ENCODE results near the gene C2orf69. TPM values are rescaled to one million over a fixed set of nuclear protein-coding genes. Genes with fewer than 3 reads are reported as not detected.
"Not testable (repeated sequence)": the region's sequence is repeated elsewhere in the genome, so short reads cannot be mapped to it uniquely, and the experiment has no call there.

C2orf69 gene
- 10.2 TPM for polyA plus RNA-seq (ENCODE audit: insufficient read length)

- DNase-seq, result peak; percentile 98
Observed at GRCh38 chr2:199911052-199911876, at the start of gene C2orf69. TSS of gene C2orf69 (plus strand) at chr2:199911293. CDS start at chr2:199911439, 146 bp downstream.

GRCh38 chr2:199862788-199863187 lies 48.3 kb upstream of the C2orf69 start:
- DNase-seq, result no peak

DNA sequence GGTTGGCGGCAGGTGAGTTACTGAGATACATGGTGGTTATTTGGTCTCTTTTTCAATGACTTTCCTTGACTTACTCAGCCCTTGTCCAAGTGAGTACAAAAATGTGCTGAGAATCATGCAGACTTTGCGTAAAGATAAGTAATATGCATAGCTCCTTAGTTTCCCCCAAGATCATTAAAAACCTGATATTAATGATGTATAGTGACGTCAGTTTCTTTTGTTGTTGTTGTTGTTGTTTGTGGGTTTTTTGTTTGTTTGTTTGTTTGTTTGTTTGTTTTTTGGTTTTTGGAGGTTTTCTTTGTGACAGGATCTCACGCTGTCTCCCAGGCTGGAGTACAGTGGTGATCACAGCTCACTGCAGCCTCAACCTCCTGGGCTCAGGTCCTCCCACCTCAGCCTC lies 45.2 kb upstream of the C2orf69 start:
- no peak for DNase-seq

DNA sequence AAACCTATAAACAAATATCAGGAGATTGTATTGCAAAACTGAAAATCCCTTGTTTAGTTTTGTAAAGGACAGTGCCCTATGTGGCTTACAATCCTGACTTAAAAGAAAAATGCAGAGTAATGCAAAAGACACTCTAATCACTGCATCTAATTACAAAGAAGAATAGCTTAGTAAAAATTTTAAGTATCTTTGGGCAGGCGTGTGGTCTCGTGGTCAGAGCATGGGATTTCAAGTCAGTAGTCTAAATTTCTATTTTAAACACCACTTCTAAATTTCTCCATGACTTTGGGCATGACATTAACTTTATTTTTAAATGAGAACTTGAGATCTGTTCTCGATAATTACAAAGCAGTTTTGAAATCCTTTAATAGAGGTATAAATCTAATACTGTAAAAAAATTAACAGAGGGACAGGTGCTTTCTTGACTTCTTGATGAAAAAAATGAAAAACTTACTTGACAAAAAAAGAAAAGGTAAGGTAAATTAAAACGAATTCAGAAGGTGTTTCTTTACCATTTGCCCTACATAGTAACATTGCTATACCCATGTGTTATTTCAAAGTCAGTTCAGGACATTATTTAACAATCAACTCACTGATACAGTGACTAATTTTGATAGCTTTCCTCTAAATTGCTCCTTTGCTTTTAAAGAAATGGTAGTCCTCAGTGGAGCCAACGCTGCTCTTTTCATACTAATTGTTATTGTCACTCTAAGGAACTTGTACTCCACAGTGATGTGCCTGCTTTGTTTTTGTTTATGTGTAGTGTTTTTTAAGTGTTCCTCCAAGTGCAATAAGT lies 42.5 kb upstream of the C2orf69 start:
- no peak for DNase-seq

DNA sequence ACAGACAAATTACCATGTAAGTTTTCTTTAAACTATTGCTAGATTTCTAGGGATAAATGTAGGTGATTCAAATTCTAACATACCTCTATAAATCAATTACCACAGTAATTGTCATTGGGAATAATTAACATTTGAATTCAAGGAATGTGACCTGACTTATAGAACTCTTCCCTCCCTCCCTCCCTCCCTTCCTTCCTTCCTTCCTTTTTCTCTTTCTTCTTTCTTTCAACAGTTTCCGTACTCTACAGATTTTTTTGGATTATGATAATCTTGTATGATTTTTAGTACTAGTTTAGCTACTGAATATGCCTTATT lies 41.9 kb upstream of the C2orf69 start:
- DNase-seq, result no peak

GRCh38 chr2:199869653-199870052 lies 41.4 kb upstream of the C2orf69 start:
- DNase-seq, result no peak

DNA sequence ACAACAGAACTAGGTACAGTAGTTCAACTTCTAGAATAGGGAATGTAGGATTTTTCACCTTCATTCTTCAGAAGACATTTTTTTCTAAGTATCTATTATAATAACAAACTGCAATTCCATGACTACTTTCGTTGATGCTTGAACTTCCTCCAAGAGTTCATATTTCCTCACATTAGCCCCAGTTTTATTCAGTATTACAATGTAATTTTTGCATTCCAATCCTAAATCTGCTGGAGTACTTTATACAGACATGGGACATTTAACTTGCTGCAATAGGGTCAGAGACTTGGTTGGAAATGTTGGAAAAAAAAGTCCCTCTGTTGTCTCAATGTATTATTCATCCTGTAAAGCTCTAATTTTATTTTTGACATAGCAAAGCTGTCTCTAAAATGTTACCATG lies 40.5 kb upstream of the C2orf69 start:
- DNase-seq, result no peak

- DNase-seq, result no peak
Observed at GRCh38 chr2:199874209-199874608, 36.9 kb upstream of the C2orf69 start.

DNA sequence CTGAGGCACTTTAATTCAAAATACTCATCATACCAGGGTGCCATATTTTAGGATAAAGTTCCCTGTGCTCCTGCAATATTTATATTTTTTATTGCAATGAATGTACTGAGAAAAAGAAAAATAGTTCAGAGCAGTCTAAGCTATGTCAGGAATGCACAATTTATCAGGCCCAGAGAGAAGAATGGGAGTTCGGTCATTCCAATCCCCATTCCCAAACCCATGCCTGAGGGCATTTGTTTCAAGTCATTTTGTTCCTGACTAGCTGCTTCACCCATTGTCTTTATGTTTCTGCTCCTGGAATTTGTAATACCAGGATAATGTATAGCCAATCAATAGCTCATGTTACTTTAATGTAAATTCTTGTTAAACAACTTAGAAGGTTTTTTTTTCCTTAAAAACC lies 35.7 kb upstream of the C2orf69 start:
- DNase-seq, result no peak

DNA sequence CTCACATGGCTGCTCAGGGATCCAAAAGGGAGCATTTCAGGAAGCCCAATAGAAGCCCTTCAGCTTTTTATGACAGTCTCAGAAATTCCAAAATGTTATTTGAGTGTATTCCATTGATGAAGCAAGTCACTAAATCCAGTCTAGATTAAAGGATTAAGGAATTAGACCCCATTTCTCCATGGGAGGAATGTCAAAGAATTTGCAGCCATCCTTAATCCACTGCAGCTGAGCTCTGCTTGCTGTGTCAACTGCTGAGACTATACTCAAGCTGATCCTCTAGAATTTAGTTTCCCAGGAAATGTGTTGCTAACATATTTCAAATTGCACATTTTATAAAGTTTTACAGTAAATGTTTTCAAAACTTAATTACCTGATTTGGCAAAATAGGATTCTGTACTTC lies 28.4 kb upstream of the C2orf69 start:
- DNase-seq, result no peak

DNA sequence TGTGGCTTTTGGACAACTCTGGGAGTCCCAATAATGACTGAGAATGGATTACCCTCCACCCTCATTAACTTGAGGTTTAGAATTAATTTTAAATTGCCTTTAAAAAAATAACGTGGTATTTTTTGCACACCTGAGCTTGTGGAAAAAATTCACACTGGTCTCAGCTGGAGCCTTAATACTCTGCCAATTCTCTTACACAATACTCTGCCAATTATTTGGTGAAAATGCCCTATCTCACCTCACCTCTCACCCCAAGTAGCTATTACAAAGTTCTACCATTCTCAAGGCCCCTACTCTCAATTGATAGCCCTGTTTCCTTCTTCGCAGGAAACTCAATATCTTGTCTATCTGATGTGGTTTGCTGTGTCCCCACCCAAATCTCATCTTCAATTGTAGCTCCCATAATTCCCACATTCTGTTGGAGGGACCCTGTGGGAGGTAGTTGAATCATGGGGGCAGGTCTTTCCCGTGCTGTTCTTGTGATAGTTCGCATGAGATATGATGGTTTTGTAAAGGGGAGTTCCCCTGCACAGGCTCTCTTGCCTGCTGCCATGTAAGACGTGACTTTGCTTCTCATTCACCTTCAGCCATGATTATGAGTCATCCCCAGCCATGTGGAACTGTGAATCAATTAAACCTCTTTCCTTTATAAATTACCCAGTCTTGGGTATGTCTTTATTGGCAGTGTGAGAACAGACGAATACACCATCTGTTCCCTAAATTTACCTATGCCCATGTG lies 27.4 kb upstream of the C2orf69 start:
- no peak for DNase-seq

DNA sequence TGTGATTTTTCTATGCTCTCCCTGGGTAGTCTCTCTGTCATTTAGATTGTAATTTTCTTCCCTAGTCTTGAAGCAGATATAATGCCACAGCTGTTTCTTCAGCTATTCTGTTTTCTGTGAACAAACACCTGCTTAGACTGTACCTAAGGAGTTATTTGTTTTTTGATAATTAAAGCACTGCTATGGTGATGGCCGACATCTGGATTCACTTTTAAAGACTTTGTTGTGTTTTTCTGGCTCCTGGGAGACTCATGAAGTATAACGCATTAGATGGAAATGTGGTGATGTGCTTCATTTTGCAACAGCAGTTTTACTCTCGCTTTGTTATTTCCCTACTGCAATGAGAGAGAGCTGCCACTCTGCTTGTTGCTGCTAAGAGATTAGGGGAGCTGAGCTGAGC lies 15.7 kb upstream of the C2orf69 start:
- DNase-seq, result no peak

DNA sequence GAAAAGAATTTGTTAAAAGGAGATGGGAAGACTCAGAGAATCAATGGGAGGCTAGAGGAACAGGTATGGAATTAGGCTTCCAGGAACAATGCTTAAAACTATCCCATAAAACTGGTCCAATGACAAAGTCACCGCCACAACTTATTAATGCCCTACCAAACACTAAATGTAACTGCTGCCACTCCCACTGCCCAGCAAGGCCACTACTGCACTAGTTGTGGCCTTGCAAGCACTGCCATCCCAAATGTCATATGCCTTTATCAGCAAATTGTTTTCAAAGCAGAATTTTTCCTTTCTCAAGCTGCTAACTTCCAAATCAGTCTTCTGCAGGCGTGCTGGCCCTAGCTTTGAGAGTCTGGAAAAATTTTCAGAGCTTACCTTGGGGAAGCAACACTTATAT lies 14.5 kb upstream of the C2orf69 start:
- no peak for DNase-seq

- DNase-seq, result no peak
Observed at GRCh38 chr2:199901942-199902341, 9.2 kb upstream of the C2orf69 start.

GRCh38 chr2:199902486-199903110 lies 8.5 kb upstream of the C2orf69 start:
- no peak for DNase-seq

DNA sequence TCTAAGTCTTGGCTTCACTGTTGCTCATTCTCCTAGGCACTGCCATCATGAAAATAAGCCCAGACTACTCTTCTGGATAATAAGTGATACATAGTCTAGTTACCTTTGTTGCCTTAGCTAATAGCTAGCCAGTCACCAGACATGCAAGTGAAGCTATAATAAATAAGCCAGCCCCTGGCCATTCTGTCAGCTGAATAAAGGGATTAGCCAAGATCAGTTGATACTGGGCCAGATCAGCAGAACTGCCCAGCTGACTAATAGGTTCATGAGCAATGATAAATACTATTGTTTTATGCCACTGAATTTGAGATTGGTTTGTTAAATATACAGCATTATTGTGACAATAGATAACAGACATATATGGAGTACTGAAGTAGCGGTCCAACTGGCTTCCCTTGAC lies 8.0 kb upstream of the C2orf69 start:
- DNase-seq, result no peak

- no peak for DNase-seq
Observed at GRCh38 chr2:199907008-199907714, 3.9 kb upstream of the C2orf69 start.

DNA sequence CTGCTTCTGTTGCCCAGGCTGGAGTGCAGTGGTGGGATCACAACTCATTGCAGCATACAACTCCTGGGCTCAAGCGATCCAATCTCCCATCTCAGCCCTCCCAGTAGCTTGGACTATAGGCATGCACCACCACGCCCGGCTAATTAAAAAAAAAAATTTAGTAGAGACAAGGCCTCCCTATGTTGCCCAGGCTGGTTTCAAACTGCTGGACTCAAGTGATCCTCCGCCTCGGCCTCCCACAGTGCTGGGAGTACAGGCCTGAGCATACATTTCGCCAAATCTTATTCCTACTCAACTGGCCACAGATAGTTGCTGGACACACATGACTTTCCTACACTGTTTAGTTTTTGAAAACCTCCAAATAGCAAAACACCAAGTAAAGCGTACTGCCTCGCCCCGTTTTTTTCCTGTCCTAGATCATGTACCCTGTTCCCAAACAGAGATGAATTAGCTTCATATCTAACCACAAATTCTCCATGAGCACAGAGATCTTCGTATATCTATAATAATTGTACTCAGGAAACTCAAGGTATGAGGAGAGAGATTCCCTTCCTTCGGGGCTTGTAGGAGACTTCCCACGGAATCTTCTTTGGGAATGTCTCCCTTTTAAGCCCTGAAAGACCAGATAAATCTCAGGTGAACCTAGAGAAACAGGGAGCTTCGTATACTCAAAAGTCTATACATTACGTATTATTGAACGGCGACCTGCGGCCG lies 598 bp upstream of the C2orf69 start:
- no peak for DNase-seq

DNA sequence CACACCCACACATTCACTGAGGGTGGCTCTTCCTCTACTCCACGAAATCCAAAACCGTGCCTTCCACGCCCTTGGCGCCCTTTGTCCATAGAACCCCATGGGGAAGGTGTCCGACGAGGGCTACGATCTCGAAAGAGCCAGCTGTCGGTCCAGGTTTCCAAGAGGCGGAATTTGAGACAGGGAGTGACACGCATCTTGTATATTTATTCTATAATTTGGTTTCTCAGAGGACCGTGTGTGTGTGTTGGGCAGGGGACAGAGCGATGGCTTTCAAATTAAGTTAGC lies 726 bp downstream of the C2orf69 start:
- DNase-seq, result no peak

- not testable (repeated sequence) for DNase-seq
Observed at GRCh38 chr2:199912553-199913114, 1.5 kb downstream of the C2orf69 start.

DNA sequence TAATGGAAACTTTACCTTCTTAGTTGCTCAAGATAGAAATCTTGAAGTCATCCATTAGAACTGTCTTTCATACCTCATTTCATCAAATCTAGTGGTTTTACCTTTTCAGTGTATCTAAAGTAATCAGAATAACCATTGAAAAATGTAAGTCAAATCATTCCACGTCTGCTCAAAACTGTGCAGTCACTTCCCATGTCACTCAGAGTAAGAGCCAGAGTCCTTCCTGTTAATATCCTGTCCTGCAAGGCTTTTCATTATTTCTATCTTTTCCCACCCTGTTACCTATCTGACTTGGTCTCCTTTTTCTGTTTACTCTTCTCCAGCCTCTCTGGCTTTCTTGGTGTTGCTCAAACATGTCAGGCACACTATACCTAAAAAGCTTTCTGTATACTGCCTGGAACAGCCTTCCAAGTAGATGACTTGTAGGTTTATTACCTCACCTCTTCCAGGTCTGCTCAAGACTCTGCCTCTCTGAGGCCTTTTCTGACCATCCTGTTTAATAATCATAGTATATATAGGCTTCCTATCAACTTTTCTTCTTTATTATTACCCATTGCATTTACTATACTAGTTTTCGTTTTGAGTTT lies 3.4 kb downstream of the C2orf69 start:
- DNase-seq, result no peak

All from hindlimb muscle (tissue), 1 donor.